ENCODE results near the gene CISH. TPM values are rescaled to one million over a fixed set of nuclear protein-coding genes. Genes with fewer than 3 reads are reported as not detected.

Gene CISH
- polyA plus RNA-seq, 1 donor = 12.0 TPM

DNA sequence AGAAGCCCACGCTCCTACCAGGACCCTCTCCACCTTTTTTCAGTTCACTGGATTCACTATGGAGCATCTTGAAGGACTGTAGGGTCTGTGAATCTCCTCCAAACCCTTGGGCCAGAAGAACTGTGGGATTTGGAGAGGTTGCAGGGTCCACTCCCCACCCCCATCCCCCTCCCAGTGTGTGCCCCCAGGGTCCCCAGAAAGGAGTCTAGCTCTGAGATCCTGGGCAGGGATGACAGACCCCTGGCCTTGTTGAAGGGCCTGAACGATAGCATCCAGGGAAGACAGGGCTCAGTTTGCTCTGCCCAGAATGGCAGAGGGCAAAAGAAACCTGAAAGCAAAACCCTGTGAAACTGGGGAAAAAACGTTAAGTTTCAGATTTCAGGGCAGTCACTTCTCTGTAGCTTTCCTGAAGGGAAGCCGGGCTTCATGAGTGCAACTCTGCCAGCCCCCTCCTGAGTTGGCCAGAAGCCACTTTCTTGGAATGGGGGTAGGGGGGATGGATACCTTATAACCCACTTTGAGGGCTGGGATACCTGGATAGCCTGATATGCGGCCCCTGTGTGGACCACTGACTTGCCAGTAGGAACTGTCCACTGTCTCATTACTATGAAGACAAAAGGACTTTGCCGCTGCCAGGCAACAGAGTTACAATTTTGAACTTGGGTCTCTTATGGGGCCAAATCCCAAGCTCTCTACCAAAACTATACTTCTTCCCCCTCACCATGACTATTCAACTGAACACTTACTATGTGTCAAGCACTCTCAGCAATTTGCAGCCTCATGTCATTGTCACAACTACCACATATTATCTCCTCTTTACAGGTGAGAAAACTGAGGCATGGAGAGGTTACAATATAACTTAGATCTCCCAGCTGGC lies 1.6 kb upstream of the CISH start:
- DNase-seq (ENCODE audit: low read depth) = no peak

DNA sequence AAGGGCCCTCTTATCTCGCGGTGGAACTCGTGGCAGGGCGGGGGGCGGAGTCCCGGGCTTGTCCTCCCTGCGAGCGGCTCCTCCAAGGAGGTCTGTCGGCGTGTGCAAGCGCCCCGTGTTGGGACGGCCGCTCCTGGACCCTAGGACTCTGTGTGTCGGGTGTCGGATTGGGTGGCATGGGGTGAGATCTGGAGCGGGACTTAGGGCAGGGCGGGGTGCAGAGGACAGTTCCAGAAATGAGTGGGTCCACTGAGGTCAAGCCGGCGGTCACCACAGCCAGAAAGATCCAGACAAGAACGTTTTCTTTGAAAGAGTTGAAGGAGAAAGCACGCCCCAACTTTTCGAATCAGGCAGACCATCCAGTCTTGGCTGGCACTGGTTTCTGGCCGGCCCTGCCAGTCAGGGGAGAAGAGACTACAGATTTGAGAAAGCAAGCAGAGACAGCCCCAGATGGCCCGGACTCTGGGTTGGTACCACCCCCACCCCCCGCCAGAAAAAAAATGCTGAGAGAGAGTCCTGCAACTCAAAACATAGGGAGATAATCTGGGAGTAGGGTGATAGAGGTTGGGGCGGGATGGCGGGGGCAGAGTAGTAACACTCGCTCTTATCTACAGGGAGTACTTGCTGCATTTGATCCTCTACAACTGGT lies 784 bp upstream of the CISH start:
- no peak for DNase-seq (ENCODE audit: low read depth)

GRCh38 chr3:50610992-50611463 lies 546 bp downstream of the CISH start:
- DNase-seq (ENCODE audit: low read depth) = no peak

DNA sequence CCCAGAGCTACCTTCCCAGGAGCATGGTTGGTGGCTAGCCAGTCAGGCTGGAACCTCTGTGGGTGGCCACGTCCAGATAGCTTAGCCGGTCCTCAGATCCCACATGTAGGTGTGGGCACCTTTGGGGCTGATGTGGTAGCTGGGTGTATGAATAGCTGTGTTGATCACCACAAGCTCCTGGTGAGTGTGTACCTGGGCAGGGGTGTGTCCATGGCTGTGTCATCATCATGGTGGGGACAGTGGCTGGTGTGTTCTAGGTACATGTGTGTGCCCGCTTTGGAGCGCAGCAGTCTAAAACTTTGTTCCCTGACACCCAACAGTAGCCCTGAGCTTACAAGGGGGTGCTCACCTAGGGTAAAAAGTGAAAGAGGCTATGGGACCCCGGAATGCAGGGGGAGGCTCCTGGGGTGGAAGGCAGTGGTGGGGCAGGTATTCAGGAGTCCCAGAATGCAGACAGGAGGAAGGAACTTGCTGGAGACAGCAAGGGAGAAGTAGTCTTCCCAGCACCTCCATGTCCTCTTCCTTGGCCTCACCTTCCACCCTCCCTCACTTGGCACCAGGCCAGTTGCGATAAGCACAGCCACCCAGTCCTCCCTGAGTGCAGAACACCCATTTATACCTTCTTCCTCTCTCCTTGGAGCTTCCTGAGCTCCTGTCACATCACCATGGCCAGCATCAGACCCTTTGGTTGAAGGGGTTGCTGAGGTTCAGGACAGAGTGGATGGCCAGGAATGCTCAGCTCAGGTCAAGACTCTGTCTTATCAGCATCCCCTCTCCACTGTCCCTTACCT lies 1.2 kb downstream of the CISH start:
- DNase-seq (ENCODE audit: low read depth) = no peak

GRCh38 chr3:50609763-50610085 lies 1.9 kb downstream of the CISH start:
- DNase-seq (ENCODE audit: low read depth) = no peak

DNA sequence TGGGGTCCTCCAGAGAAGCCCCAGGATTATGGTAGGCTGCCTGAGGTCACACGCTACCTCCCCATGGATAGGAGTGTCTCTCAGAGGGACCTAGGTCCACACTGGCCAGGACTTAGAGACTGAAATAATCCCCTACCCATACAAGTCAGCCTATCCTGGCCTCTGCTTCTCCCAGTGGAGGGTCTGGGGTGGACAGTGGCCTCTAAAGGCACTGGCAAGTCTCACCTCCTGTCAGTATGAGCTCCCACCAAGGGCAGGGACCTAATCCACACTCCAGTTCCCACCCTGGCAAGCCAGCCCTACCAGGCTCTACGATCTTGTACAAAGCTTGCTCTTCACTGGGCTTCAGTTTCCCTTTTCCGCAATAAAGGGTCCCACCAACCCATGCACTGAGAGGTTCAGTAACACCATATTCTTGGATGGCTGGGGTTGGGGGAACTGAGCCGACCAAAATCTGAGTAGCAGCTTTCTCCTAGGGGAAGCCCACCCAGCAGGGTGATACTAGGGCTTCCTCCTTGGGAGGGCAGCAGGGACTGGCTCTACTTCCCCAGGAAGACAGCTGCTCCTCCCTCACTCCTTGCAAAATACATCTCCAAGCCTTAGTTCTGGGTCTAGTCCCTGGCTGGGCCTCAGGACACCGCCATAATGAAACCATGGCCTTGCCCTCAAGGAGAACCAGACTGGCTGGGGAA lies 2.4 kb downstream of the CISH start:
- no peak for DNase-seq (ENCODE audit: low read depth)

DNA sequence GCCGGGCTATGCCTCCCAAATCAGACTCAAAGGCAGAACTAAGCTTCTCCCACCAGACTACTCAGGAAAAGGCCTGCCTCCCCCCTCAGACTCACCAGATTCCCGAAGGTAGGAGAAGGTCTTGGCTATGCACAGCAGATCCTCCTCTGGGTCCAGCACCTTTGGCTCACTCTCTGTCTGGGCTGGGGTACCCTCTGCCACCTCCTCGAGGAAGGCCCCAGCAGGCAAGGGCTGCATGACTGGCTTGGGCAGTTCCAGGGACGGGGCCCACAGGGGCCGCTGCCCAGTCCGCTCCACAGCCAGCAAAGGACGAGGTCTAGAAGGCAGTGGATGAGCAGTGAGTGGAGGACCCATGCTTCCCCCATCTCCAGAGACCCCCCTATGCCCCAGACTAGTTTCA lies 3.3 kb downstream of the CISH start:
- DNase-seq (ENCODE audit: low read depth) = no peak

DNA sequence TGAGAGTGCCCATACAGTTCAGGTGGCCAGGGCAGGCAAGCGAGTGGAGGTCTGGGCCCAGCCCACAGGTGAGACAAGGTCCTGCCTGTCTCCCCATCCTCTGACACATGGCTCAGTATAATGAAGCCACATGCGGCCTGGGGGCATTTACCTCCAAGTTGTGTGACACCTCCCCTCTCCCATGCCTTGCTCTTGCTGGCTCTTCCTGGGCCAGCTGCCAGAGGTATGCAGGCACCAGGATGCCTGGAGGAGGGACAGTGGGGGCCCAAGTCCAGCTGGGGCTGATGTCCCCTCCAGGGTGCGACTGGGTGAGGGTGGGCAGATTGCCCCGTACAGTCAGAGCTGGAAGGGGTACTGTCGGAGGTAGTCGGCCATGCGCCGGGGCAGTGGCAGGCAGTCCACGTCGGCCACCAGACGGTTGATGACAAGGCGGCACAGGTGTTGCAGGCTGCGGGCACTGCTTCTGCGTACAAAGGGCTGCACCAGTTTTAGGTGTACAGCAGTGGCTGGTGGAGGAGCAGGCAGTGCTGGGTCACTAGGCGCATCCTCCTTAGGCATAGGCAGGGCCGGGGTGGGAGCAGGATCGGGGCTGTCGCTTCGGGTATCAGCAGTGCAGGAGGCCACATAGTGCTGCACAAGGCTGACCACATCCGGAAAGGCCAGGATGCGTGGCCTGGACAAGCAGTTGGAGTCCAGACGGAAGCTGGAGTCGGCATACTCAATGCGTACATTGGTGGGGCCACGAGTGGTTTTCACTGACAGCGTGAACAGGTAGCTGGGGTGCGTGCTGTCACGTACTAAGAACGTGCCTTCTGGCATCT lies 4.1 kb downstream of the CISH start:
- no peak for DNase-seq (ENCODE audit: low read depth)

GRCh38 chr3:50606596-50606995 lies 5.0 kb downstream of the CISH start:
- no peak for DNase-seq (ENCODE audit: low read depth)

- DNase-seq (ENCODE audit: low read depth) = no peak
Measured at GRCh38 chr3:50605901-50606326, 5.7 kb downstream of the CISH start.

DNA sequence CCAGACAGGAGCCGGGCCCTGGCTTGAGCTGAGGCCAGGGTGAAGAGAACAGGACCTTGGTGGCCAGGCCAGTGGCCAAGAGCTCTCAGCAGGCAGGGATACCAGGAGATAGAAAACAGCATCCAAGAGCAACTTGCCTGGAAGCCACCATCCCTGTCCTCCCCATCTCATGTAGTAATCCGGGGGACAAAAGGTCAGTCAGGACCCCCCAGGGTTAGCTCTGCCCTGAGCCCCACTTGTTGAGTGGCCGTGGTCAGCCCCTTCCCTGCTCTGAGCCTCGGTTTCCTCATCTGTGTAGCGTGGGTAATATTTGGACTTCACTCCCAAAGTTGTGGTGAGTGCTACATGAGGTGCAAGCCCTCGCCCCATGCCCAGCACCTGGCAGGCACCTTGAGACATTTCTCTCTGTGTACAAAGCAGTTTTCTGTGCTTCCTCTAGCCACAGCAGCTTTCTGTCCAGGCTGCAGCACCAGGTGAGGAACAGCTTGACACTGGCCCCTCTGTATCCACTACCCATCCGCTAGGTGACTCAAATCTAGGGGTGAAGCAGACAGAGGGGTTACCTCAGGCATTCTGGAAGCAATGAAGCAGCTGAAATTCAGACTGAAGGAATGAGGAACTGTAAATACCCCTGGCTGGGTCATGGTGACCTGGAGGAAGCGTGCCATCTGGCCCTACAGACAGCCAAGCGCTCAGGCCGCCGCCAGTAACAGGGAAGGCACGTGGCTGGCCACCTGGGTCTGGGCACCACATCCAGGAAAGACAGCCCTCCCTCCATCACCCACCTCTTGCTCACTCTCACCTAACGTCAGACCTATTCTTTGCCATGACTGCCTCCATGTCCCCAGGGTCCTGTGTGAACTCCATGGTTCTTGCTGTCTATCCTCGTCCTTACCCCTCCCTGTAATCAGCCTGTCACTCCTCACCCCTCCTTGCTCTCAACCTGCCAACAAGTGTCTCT lies 6.7 kb downstream of the CISH start:
- no peak for DNase-seq (ENCODE audit: low read depth)

GRCh38 chr3:50604110-50604621 lies 7.4 kb downstream of the CISH start:
- DNase-seq (ENCODE audit: low read depth) = no peak

- no peak for DNase-seq (ENCODE audit: low read depth)
Measured at GRCh38 chr3:50603261-50604109, 8.1 kb downstream of the CISH start.

GRCh38 chr3:50602595-50603191 lies 8.9 kb downstream of the CISH start:
- no peak for DNase-seq (ENCODE audit: low read depth)

GRCh38 chr3:50600841-50601591 lies 10.6 kb downstream of the CISH start:
- peak; percentile 67 for DNase-seq (ENCODE audit: low read depth)

GRCh38 chr3:50600141-50600753 lies 11.3 kb downstream of the CISH start:
- no peak for DNase-seq (ENCODE audit: low read depth)

GRCh38 chr3:50599716-50600118 lies 11.9 kb downstream of the CISH start:
- no peak for DNase-seq (ENCODE audit: low read depth)

Data from forelimb muscle (tissue), 1 donor.